HG03354 (cell line): Measurements from ENCODE around the gene MRPL27.

ENCODE experiments used
- ATAC-seq: cut with Tn5 transposase; IDR thresholded peaks from one replicate; pipeline ENCODE4 v1.9.1; 2021; ENCODE audit warnings: mild to moderate bottlenecking; ENCODE audit not compliant: unreplicated experiment, poor library complexity, severe bottlenecking

MRPL27 gene

DNA sequence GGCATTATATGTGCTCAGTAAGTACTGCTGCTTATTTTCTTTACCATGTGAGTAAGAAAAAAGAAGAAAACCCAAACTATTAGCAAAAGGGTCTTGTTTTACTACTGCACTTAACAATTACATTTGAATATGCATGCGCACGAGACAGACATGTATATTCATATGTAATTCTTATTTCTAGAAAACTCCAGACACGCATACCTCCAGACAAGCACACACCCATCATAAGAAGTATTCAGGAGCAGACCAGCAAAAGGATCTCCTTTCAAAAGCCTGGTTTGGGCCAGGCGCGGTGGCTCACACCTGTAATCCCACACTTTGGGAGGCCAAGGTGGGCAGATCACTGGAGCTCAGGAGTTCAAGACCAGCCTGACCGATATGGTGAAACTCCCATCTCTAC is 16.6 kb upstream of the MRPL27 start:
- ATAC-seq = no peak

DNA sequence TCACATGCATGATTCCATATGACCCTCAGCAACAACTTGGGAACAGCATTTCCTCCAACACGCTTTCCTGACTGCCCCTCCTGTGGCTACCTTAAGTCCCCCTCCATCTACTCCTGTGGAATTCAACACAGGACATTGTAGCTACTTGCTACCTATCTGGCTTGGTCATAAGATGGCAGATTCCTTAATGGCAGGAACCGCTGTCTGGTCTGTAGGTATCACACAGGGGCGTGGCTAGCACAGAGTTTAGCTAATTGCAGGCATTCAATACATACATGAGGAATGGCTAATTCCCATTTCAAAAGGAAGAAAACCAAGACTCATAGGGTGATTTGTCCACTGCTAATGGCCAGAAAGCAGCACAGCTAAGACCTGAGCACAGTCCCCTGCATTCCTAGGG is 15.7 kb upstream of the MRPL27 start:
- ATAC-seq = no peak

DNA sequence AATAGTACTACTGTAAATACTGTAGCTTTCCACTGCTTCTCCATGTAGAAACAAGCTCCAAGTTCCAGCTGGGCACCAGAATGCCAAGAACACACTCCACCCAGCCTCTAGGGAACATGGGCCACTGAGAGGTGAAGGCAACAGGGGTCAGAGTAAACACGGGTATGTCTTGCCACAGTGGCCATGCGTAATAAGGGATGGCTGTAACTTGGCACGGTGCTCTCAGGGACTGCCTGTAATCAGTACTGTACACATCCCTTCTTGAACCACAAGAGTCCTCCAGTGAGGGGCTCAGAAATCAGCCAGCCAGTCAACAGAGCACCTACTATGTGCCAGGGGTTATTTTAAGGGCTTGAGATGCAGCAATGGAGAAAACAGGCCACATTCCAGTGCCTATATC is 13.5 kb upstream of the MRPL27 start:
- ATAC-seq = no peak

DNA sequence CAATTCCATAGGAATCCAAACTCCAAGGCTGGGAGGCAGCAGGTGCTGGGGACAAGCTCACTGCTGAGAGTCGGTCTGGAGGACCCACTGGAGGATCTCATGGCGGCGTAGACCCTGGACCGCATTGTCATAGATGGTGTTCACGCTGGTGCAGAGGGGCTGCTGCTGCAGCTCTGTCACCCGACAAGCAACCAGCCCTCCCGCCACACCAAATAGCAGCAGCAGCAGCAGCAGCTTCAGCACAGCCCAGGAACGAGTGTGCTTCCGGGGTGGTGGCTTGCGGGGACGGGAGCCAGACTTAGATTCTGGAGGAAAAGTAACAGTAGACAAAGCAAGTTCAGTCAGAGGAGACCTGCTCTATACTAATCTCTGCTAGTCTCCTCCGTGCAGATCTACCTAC is 9.9 kb upstream of the MRPL27 start:
- no peak for ATAC-seq

DNA sequence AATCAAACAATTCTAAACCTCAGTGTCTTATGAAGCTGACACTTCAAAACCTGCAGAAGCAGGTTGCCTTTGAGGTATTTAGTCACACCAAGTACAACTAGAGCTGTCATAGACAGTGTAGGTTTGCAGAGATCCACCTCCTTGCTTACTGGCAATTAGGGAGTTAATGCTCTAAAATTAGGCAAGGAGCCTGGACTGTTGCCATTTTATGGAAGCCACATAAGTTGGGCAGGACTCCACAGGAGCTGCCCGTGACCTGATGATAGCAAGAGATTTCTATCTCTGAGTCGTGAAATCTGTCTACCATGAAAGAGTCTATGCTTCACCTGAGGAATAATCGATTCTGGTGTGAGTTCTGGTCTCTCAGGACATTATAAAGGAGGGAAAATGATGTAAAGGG is 8.9 kb upstream of the MRPL27 start:
- ATAC-seq = no peak

DNA sequence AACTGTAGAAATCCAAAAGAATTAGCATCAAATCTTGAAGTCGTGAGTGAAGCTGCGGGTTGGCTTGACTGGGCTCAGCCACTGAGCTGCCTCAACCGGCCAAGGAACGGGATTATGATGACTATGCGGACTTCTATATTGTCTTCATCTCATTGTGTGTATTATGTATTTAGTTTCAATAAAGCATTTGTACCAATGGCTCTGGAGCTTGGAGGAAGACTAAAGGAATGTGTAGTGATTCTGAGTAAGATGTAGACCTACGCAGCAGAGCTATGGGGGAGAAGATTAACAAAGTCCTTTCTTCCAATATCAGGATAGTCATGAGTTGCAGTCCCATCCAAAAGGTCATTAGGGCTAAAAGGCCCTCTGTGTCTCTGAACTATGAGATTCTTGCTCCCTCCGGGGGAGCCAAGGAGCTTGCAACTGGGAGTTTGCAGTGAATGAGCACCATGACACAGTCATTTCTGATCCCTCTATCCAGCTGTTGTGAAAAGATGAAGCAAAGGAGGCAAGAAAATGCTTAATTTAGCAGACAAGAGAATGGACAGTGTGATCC is 8.4 kb upstream of the MRPL27 start:
- ATAC-seq = no peak

DNA sequence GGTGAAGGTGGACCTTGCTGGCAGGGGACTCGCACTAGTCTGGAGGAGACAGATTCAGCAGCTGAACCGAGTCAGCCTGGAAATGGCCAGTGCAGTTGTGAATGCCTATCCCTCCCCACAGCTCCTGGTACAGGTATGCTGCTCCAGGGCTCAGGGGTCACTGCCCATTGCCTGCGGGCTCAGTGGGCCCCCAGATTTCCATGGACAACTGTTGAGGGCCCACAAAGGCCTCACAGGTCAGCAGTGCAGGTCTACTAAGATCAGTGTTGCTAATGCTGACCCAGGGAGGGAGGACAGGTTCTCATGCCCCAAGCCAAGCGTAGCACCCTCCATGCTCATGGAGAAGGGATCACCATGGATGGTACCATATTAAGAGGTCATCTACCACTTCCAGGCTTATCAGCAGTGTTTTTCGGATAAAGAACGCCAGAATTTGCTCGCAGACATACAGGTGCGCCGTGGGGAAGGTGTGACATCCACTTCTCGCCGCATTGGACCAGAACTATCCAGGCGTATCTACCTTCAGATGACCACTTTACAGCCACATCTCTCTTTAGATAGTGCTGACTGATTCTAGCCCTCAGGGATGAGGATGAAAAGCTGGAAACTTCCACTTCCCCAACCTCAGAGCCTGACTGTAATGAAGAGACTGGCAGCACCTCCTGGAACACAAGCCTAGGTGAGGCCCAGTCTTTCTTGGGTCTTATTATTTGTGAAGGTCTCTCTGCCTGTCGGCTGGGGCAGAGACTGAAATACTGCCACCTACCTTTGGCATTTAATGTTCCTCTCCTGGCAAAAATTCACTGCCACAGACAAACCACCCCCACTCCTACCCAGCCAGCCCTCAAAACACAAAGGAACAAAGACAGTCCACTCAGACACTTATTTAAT is 7.6 kb upstream of the MRPL27 start:
- ATAC-seq = no peak

DNA sequence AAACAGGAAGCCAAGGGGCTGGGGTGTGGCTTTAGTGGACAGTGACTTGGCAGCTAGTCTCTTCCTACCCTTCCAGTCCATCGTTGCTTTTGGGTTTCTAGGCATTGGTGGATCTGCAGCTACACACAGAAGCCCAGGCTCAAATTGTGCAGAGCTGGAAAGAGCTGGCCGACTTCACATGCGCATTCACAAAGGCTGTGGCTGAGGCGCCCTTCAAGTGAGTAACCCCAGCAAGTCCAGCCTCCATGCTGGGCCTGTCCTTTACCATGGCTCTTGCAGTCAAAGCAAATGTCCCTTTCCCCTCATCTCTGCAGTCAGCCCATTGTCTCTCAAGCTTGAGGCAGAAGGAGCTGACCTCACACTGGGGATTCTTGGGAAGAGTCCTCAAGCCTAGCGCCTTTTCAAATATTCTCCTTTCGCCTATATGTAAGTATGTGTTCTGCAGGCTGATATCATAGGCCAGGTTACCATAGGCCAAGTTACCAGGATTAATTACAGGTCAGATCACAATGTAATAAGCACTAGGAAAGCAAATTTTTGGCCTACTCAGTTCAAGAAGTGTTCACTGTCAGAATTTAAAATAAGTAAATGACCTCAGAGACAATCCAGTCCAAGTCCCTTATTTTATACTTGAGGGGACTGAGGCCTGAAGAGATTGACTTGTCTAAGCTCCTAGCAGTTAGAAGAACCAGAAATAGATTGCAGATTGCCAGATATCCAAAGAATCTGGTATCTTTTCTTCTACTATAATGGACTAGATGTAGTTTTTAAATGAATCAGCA is 6.6 kb upstream of the MRPL27 start:
- no peak for ATAC-seq

DNA sequence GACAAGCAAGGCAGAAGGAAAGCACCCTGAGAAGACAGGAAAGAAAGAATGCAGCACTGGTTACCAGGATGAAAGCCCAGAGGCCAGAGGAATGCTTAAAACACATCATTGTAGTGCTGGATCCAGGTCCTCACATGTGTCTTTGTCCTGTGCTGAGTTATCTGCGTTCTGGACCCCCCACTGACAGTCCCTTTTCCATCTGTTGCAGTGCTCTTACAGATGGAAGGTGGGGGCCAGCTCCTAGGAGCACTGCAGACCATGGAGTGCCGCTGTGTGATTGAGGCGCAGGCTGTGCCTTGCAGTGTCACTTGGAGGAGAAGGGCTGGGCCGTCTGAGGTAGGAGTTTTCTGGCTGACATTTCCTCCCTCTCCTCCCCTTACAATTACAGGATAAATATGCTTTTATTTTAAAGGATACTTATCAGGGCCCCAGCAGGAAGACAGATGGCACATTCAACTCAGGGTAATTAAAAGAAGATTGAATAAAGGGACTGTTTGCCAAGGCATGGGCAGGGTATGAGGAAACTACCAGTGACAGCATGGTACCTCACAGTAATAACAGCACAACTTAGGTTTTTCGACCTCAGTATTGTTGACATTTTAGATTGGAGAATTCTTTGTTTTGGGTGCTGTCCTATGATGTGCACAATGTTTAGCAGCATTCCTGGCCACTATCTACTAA is 3.0 kb upstream of the MRPL27 start:
- no peak for ATAC-seq

DNA sequence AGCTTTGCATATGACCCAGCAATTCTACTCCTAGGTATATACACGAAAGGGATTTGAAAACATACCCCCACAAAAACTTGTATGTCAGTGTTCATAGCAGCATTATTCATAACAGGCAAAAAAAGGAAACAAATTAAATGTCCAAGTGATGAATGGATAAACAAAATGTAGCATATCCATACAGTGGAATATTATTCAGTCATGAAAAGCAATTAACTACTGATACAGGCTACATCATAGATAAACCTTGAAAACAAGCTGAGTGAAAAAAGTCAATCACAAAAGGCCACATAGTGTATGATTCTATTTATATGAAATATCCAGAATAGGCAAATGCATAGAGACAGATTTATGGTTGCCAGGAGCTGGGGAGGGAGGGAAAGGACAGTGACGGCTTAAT is 721 bp upstream of the MRPL27 start:
- ATAC-seq = no peak

DNA sequence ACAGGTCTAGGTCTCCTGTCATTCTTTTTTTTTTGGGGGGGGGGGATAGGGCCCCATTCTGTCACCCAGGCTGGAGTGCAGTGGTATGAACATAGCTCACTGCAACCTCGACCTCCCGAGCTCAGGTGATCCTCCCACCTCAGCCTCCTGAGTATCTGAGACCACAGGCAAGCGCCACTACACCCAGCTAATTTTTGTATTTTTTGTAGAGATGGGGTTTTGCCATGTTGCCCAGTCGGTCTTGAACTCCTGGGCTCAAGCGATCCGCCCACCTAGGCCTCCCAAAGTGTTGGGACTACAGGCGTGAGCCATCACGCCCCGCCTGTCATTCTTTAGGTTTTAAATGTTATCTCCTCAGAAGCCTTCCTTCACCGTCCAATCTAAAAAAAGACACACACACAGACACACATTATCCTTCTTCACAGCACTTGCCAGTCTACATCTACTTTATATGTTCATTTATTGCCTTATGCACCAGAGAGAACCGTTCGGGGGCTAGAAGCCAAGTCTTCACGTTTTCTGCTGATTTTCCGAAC is 694 bp downstream of the MRPL27 start:
- no peak for ATAC-seq

DNA sequence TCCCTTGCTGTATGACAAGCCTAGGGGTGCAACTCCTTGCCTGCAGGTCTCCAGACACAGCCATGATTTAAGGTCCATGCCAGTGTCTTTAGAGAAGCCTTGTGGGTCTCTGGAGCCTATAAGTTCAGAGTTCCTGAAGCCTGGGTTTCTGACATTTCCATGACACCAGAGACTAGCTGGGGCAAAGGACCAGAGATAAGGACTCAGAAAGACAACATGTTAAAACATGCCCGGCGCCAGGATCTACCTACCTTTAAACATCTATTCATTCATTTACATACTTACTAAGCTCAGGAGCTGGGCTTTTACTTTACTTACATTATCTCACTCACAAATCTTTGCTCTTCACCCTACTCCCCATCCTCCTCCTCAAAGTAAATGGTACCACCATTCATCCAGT is 1.5 kb downstream of the MRPL27 start:
- no peak for ATAC-seq

DNA sequence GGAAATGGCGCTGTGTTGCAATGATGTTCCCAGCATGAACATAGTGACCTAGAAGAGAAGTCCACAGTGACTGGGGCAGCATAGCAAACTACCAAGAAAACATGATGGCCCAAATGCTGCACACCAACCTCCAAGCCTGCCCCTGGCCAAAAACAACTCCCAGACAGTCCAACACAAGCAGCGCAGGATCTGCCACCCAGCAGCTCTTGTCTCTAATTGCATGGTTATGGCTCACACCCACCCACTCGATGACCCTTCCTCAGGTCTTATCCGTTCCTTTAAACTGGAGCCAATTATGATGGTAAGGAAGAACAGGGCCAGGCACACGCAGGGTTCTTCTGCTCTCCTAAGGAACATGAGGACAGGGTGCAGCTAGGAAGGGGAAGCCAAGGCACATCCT is 2.9 kb downstream of the MRPL27 start:
- no peak for ATAC-seq

DNA sequence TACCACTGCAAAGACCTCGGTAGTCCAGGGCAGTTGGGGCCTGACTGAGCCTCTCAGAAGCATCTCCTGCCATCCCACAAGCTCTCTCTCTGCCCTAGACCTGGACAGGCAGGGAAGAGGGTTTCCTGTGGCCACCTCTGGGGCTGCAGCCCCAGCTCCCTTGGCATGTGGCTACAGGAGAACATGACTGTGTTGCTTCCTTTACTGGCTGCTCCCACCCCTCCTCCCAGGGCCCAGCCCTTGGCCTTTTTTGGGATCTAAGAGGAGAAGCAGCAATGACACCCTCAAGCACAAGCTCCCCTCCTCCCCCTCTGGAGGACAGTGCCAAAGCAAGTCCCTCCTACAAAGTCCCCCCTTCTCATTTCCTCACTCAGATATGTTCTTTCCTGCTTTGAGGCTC is 5.6 kb downstream of the MRPL27 start:
- ATAC-seq = no peak

DNA sequence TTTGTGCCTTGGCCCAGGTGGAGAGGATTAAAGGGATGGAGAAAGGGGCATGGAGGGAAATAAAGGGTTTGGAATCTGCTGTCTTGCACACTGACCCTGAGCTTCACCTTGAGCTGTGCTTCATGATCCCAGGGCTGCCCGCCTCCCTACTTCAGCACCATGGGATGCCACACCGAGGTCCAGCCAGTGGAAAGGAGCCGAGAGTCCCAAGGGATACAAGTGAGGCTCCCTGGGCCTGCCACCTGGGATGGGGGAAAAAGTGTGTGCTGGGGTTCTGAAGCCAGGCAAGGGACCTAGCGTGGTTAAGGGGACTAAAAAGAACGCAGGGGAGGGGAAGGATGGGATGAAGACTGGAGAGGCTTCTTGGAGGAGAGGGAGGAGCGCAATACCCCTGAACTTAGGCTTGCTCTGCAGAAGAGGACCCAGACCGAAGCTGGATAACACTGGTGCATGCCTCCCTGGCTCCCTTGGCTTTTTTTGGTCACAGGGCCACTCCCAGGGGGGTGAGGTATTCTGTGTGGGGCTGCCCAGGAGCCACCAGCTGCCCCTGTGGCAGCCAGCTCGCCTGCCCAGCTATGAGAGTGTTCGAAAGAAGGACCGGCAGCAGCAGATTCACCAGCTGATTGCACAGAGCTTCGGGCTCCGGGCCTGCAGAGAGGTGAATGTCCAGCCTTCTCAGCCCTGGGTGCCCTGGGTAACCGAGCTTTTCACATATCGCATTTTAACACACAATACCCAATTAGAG is 7.2 kb downstream of the MRPL27 start:
- ATAC-seq = no peak

DNA sequence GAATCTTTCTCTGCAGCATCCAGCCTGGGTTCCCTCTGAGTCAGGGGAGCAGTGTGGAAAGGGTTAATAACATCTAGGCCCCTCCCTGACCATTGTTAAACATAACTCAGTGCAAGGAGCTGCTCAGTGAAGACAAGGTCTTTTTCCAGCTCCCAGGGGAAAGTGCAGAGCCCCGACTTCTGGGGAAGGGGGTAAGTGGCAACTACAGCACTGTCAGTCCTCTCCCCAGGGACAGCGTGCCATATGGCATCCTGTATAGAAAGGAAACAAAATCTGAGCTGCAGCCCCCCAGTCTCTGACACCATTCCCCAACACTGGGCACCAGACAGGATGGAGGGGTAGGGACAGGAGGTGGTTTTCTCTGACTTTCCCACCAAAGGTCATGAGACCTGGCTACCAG is 7.8 kb downstream of the MRPL27 start:
- no peak for ATAC-seq

DNA sequence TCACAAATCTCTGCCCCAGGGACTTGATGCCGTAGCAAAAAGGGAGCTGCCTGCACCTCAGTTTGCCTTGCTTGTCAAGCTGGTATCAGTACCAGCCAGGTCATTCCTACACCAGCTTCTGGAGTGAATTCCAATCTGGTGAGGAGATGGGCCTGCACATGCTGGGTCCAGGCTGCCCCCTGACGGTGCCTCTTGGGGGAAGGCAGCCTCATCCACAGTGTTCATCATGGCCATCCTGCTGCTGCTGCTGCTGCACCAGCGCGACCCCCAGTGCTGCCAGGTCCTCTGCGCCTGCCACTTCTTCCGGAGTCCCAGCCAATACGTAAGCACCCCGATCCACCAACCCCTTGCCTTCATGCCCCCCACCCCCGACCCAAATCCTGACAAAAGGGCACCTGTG is 8.3 kb downstream of the MRPL27 start:
- ATAC-seq = no peak

DNA sequence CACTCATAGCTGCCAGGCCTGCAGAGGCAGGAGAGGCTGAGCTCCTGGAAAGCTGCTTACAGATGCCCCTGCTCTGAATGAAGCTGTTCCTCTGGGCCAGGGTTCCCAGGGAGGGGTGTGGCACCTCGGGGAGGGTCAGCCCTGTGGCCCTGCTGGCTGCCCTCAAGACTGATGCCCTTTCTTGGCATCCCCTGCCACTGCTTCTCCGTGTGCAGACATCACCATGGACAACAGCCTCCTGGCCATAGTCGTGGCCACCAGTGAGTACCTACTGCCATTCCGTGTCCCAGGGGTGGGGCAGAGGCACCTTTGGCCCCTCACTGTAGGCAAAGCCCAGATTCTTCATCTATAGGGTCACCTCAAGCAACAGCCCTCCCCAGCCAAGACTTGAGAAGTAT is 8.9 kb downstream of the MRPL27 start:
- ATAC-seq = no peak

DNA sequence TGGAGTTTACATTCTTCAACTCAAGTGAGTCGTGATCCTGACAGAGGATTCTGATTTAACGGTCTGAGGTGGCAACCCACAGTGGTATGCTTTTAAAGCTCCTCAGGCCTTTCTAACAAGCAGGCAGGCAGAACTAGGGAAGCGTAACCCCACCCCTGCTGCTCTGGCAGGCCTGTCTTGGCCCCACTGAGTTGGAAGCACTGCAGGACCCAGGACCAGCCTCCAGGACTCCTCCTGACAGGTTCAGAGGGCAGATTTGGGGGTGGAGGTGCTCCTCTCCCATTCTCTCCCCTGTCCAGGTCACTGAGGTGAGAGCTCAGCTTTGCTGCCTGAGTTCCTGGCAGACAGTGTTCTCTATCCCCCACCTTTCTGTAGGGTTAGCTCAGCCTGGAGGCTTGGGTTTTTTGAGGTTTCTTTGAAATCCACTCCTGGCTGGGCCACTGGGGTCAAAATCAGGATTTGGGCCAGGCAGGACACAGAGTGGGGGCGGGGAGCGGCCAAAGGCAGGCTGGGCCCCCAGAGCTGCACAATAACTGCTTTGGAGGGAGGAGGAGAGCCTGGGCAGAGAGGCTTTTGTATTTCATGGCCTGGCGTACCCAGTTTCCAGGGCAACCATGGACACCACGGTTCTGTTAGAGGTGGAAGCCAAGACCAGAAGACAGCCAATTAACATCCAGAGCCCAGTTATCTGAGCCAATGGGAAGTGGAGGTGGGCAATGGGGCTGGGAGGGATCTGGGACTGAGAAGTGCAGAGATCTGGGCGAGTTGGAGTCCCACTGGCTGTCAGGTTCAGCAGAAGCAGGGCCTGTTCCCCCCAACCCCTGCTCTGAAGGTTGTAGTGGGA is 9.5 kb downstream of the MRPL27 start:
- no peak for ATAC-seq
